IPS-15b (cell line): ENCODE measurements around the gene CDC42EP5.
A peak's percentile ranks its signal among the peaks of the same experiment; 100 is the strongest.
"Not testable (repeated sequence)": the region's sequence is repeated elsewhere in the genome, so short reads cannot be mapped to it uniquely, and the experiment has no call there.

Experiments used
- H3K27me3 ChIP-seq: one replicate; pipeline ENCODE4 v1.6.1; 2013; ENCODE audit warnings: low read length; ENCODE audit not compliant: control insufficient read depth, insufficient read depth
- H3K36me3 ChIP-seq: one replicate; pipeline ENCODE4 v1.6.1; 2013; ENCODE audit warnings: low read length; ENCODE audit not compliant: control insufficient read depth, insufficient read depth
- H3K4me1 ChIP-seq: one replicate; pipeline ENCODE4 v1.6.1; 2013; ENCODE audit warnings: mild to moderate bottlenecking, low read length; ENCODE audit not compliant: control insufficient read depth, insufficient read depth
- H3K4me3 ChIP-seq: one replicate; pipeline ENCODE4 v1.5.1; 2013; ENCODE audit warnings: low read depth, low read length
- H3K9ac ChIP-seq: one replicate; pipeline ENCODE4 v1.6.1; 2013; ENCODE audit warnings: low read depth, mild to moderate bottlenecking, low read length
- H3K9me3 ChIP-seq: one replicate; pipeline ENCODE4 v1.6.1; 2013; ENCODE audit warnings: mild to moderate bottlenecking, low read length; ENCODE audit not compliant: control insufficient read depth, insufficient read depth

The CDC42EP5 gene, protein sequence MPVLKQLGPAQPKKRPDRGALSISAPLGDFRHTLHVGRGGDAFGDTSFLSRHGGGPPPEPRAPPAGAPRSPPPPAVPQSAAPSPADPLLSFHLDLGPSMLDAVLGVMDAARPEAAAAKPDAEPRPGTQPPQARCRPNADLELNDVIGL

DNA sequence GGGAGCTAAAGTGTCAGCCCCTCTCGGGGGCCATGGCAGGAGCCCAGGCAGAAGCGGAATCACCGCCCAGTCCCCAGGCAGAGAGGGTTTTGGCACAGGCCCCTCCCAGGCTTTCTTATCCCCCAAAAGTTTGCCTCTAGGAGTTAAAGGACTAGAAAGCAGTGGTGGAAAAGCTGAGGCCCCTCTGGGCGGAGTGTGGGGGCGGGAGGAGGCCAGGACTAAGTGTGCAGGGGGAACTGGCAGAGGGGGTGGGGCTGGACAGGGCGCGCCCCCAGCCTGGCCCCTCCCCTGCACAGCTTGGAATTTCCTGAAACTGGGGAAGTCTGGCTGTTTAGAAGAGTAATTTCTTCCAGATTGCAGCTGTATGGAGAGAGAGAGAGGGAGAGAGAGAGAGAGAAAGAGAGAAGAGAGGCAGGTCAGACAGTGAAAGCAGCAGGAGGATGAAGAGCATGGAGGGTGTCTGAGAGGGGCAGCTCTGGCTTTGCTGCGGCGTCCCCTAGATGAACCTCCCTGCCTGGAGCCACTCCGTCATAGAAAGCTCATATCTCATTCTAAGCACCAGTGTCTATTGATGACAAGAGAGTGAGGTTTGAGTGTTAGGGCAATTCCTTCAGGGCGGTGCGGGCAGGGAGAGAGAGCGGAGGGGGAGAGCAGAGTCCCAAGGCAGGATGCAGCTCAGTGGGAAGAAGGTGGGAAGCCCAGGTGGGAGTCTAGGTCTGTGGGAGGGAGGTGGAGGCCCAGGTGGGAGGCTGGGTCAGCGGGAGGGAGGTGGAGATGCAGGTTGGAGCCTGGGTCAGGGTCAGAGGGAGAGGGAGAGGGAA lies at the start of gene CDC42EP5:
Gene CDC42EP5 (minus strand): TSS at position 226 of the 821 bp plus-strand sequence. CDS start 7,749 bp downstream, outside the sequence.
- H3K4me3 ChIP-seq: peak within 1 kb of the TSS; percentile 35
- no peak within 1 kb of the TSS for H3K9ac ChIP-seq
- peaks cover 21% of the 10 kb centered on the region for H3K27me3 ChIP-seq
- no peaks in the 10 kb centered on the region for H3K36me3 ChIP-seq
- no peaks in the 10 kb centered on the region for H3K9me3 ChIP-seq
- H3K4me1 ChIP-seq: peaks cover 4% of the 10 kb centered on the region

DNA sequence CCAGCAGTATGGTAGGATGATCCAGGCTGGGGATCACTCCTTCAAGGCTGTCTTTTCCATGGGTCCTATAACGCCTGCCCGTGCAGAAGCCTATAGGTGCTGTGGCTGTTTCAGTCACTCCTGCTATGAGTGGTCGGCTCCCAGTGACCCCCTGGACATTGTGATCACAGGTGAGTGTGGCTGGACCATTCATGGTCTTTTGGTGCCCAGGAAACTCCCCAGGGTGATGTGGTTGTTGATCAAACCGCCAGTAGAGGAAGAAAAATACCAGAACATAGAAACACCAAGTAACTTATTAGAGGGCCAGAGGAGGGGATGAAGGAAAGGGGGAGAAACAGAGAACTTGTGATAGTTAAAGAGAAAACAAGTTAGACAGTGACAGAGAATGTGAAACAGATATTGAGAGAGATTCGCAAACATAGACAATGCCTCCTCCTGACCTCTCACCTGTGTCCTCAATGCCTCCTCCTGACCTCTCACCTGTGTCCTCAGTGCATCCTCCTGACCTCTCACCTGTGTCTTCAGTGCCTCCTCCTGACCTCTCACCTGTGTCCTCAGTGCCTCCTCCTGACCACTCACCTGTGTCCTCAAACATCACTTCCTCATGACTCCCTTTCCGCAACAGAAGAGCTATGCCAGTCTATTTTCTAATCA lies 48.9 kb upstream of the CDC42EP5 start:
- Histone ChIP-seq H3K9ac (no peak overlapping the region), H3K9me3 (peaks cover 3% of the 10 kb centered on the region), H3K27me3 (no peaks in the 10 kb centered on the region), H3K36me3 (no peaks in the 10 kb centered on the region), H3K4me1 (no peaks in the 10 kb centered on the region), H3K4me3 (no peak overlapping the region)

DNA sequence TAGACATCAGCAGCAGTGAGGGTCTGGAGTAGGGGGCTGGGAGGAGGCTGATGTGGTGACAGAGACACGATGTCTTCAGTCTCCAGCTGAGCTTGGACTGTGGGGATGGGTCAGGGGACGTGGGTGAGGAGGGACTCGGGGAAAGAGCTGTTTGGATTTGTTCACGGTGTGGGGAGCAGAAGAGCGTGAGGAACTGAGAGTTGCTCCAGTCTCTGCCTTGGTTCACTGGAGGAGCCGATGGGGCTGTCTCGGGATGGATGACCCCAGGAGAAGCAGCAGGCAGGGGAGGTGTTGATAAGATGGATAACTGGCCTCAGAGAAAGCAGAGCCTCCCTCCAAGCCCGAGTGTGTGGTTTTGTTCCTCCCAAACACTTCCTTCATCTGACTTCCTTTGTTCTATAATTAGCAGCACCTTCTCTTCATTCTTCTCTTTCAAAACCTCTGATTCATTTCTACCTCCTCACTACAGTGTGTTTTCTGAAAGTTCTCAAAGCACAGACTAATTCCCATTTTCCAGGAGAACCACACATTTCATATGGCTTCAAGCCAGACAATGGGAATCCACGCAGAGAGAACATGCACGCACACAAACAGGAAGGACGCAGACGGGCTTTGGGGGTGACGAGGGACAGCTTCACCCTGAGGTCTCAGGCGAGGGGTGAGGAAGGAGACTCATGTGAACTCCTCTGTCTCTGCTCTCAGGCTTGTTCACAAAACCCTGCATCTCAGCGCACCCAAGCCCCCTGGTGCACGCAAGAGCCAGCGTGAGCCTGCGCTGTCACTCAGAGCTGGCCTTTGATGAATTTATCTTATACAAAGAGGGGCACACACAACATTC lies 48.1 kb upstream of the CDC42EP5 start:
- Histone ChIP-seq H3K27me3 (no peaks in the 10 kb centered on the region), H3K9me3 (peaks cover 3% of the 10 kb centered on the region), H3K4me1 (no peaks in the 10 kb centered on the region), H3K4me3 (no peak overlapping the region), H3K36me3 (no peaks in the 10 kb centered on the region), H3K9ac (no peak overlapping the region)

DNA sequence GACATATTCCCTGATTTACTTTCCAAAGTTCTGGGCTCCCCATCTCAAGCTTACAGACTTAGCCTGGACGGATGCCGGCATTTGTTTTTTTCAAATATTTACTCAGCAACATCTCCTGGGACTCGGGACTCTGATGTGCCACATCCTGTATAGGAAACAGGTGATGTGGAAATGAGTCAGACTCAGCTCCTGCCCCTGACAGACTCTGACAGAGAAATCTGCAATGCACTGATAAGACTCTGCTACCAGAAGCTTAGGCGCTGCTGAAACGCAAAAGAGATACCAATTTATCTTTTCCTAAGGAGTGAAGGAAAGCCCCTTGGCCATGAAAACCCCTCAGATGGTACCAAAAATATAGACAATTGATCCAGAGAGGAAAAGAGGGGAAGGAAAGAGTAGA lies 45.7 kb upstream of the CDC42EP5 start:
- H3K9me3 ChIP-seq: no peaks in the 10 kb centered on the region
- no peak overlapping the region for H3K4me3 ChIP-seq
- H3K4me1 ChIP-seq: no peaks in the 10 kb centered on the region
- H3K27me3 ChIP-seq: no peaks in the 10 kb centered on the region
- H3K36me3 ChIP-seq: no peaks in the 10 kb centered on the region
- H3K9ac ChIP-seq: no peak overlapping the region

DNA sequence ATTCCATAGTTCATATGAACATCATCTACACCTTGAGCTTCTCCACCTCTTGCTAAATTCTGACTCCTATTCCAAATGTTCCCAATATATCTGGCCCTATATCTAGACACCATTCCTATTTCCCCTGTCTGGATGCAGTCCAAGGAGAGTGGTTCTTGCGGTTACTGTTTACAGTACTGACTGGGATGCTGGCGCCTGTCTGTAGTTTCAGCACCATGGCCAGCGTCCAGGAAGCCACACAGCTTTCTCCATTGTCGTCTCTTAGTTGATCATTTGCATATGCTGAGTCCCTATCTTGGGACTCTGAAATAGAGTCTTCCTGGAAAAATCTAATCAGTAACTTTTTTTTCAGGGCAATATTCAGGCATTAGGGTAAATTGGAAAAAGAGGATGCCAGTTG lies 44.4 kb upstream of the CDC42EP5 start:
- H3K9me3 ChIP-seq: no peaks in the 10 kb centered on the region
- H3K9ac ChIP-seq: no peak overlapping the region
- no peaks in the 10 kb centered on the region for H3K36me3 ChIP-seq
- H3K27me3 ChIP-seq: no peaks in the 10 kb centered on the region
- H3K4me1 ChIP-seq: no peaks in the 10 kb centered on the region
- no peak overlapping the region for H3K4me3 ChIP-seq

DNA sequence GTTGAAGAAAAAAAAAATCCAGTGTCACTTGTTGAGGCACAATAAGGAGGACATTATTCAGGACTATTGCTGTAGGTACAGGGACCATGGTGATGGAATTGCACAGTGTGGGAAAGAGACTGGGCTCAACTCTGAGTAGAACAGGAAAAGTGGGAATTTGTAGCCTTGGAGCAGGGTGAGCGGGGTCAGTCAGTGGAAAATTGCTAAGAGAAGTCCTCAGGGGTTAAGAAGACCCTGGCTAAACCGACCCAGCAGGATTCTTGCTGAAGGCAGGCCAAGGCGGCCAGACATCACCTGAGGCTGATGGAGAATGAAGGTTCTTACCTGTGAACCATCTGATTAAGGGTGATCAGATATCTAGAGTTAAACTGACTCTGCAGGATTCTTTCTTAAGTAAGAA lies 42.1 kb upstream of the CDC42EP5 start:
- Histone ChIP-seq H3K4me1 (no peaks in the 10 kb centered on the region), H3K9ac (no peak overlapping the region), H3K36me3 (no peaks in the 10 kb centered on the region), H3K9me3 (no peaks in the 10 kb centered on the region), H3K27me3 (no peaks in the 10 kb centered on the region), H3K4me3 (no peak overlapping the region)

DNA sequence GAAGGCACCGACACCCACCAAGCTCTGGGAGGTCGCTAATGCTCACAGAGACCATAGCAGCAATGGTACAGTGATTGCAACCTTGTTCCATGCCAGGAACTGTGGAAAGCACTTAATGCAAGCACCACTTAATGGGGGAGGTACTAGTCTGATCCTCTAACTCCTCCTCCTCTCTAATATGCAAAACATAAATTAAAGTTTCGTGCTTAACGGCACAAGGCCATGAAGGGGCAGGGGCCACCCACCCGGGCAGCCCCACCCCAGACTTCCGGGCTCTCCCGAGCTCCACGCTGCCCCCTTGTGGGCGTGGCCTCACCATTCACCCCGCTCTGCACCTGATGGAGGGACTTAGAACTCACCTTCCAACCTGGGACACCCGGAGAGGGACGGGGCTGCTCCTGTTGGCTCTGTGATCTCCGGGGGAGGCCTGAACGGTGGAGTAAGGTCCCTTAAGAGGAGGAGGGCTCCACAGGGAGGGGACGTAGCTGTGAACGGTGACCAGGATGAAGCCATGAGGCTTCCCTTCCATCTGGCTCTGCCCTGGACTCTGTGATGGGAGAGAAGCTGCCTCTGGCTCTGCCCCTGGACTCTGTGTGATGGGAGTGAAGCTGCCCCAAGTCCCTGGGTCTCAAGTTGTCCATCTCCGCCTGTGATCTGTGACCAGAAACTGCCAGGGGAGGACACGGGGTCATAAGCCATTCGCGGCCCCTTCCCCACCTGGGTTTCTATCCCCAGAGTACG lies 36.3 kb upstream of the CDC42EP5 start:
- H3K9me3 ChIP-seq, H3K27me3 ChIP-seq, H3K4me1 ChIP-seq, H3K4me3 ChIP-seq, H3K36me3 ChIP-seq, H3K9ac ChIP-seq: not testable (repeated sequence)

DNA sequence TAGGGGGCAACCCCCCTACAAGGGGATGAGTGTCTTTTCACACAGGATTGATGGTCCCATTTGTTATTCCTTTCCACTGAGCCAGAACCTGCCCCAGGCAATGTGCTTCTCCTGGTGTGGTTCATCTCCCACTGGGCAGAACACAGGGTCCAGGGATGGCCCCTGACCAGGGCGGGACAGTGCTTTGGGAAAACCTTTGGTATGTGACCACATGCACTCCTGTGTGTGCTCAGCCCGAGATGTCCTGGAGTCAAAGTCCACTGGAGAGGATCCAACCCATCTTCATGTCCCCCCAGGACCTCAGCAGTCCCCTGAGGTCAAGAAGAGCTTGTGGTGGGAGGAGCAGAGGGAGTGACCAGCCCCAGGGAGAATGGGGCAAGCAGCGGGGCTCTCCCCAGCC lies 35.4 kb upstream of the CDC42EP5 start:
- not testable (repeated sequence) for H3K36me3 ChIP-seq, H3K9me3 ChIP-seq, H3K9ac ChIP-seq, H3K4me3 ChIP-seq, H3K27me3 ChIP-seq, H3K4me1 ChIP-seq

DNA sequence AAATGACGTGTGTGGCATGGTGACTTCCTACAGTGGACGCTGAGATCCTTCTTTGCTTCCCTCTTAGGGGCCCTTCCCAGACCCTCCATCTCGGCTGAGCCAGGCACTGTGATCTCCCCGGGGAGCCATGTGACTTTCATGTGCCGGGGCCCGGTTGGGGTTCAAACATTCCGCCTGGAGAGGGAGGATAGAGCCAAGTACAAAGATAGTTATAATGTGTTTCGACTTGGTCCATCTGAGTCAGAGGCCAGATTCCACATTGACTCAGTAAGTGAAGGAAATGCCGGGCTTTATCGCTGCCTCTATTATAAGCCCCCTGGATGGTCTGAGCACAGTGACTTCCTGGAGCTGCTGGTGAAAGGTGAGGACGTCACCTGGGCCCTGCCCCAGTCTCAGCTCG lies 34.7 kb upstream of the CDC42EP5 start:
- Histone ChIP-seq H3K27me3 (no peaks in the 10 kb centered on the region), H3K9ac (no peak overlapping the region), H3K36me3 (no peaks in the 10 kb centered on the region), H3K4me1 (no peaks in the 10 kb centered on the region), H3K9me3 (no peaks in the 10 kb centered on the region), H3K4me3 (no peak overlapping the region)

DNA sequence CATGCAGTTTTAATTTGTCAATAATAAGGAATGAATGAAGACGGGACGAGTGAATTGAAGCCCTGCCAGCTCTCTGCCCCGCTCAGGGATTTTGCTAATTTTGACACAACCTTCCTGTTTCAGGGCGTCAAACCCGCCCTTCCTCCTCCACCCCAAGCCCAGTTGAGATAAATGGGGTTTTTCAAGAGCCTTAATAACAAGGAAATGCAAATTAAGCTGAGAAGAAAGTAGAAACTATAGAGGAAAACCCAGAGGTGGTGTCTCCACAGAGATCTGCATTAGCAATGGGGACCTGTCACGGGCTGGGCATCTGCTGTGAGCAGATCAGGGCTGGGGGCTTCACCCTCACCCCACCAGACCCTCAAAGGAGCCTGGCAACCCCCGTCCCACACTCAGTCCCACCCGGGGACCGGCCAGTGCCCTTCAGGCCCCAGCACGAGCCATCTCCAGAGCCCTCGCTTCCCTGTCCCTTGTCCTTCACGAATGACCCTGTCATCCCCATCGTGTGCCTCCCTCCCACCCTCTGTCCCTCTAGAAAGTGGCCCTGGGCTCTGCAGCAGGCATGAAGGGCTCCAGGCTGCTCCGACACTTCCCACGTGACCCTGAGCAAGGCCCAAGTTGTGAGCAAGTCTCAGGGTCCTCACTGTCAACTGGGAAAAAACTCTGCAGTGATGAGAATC lies 34.1 kb upstream of the CDC42EP5 start:
- not testable (repeated sequence) for H3K9me3 ChIP-seq, H3K9ac ChIP-seq, H3K4me3 ChIP-seq, H3K36me3 ChIP-seq, H3K4me1 ChIP-seq, H3K27me3 ChIP-seq

DNA sequence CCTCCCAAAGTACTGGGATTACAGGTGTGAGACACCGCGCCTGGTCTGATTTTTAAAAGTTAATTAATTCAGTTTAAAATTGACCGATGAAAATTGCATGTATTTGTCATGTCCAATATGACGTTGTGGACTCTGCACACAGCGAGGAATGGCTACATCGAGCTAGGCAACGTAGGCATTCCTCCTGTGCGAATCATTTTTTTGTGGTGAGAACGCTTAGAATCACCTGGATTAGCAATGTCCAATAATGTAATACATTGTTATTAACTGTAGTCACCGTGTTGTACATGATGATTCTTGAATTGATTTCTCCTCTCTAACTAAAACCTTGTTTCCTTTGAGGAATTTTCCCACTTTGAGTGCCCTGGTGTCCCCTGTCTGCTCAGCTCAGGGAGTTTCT lies 33.0 kb upstream of the CDC42EP5 start:
- Histone ChIP-seq H3K9ac (no peak overlapping the region), H3K9me3 (no peaks in the 10 kb centered on the region), H3K4me3 (no peak overlapping the region), H3K4me1 (no peaks in the 10 kb centered on the region), H3K27me3 (no peaks in the 10 kb centered on the region), H3K36me3 (no peaks in the 10 kb centered on the region)
